HCT116 (cell line): Measurements from ENCODE around the gene MISP. TPM values are rescaled to one million over a fixed set of nuclear protein-coding genes. Genes with fewer than 3 reads are reported as not detected.

Experiments used
- ATAC-seq: fragments of 200-7000 bp; cut with Tn5 transposase; 2 replicates; pipeline ENCODE4 v1.9.1; 2020; ENCODE audit warnings: mild to moderate bottlenecking, moderate library complexity
- BruUV-seq: library from RNA; stranded (reverse); fragments of 400-500 nt; replicated peaks from 2 replicates; lab custom pipeline; 2021; lab: Mats Ljungman, UMichigan
- CTCF ChIA-PET: fragments of 300-600 bp; sonication (Branson Sonifier 250); formaldehyde crosslinking; loops from one replicate; lab custom pipeline; 2021; ENCODE audit warnings: antibody characterized with exemption; lab: Charles Lee
- POLR2A ChIA-PET: fragments of 300-600, 350-600 bp; sonication (Branson Sonifier 250); formaldehyde crosslinking; loops from one replicate; lab custom pipeline; 2021; ENCODE audit warnings: antibody characterized with exemption; lab: Charles Lee
- RAD21 ChIA-PET, 2 experiments: fragments of 300-600 bp; sonication (Branson Sonifier 250); formaldehyde crosslinking; loops; one replicate each; lab custom pipeline; 2023; ENCODE audit warnings: low total read pairs in 2 of 2; ENCODE audit not compliant: uncharacterized antibody in 2 of 2, unreplicated experiment in 2 of 2, low non-redundant PET in 1 of 2; lab: Charles Lee
- DNase-seq: peaks from one replicate; pipeline ENCODE4 v3.0.0-alpha.2; 2010; ENCODE audit warnings: low read depth, low spot score
- H2AFZ ChIP-seq: fragments of 200-600 bp; shearing (Covaris generic), sonication (generic); 2 replicates; pipeline ENCODE4 v1.6.1; 2017; ENCODE audit warnings: low read depth, mixed run types, mixed read lengths, antibody characterized with exemption, low read length; ENCODE audit not compliant: poor library complexity, severe bottlenecking
- H3K27ac ChIP-seq: 2 replicates; pipeline ENCODE4 v1.5.1; 2012; ENCODE audit warnings: low read depth, low read length
- H3K27me3 ChIP-seq: fragments of 200-600 bp; sonication (generic); 2 replicates; pipeline ENCODE4 v1.6.1; 2016; ENCODE audit warnings: mixed run types, low read length, mixed read lengths; ENCODE audit not compliant: insufficient read depth
- H3K36me3 ChIP-seq, 2 experiments: fragments of 200-500 bp in 1 of 2; fragments of 200-600 bp in 1 of 2; sonication (Bioruptor generic) in 1 of 2; sonication (generic) in 1 of 2; 2 replicates each; pipeline versions ENCODE4 v1.5.1 to v1.6.1; 2014 to 2016; ENCODE audit warnings: low read length in 2 of 2, inconsistent platforms in 1 of 2, mixed read lengths in 1 of 2, mixed run types in 1 of 2; ENCODE audit not compliant: insufficient read depth in 2 of 2, control insufficient read depth in 1 of 2
- H3K4me1 ChIP-seq, 2 experiments: fragments of 200-600 bp in 1 of 2; sonication (generic) in 1 of 2; 2 replicates each; pipeline versions ENCODE4 v1.5.1 to v1.6.1; 2012 to 2017; ENCODE audit warnings: low read length in 2 of 2, inconsistent platforms in 1 of 2, mild to moderate bottlenecking in 1 of 2, mixed read lengths in 1 of 2, mixed run types in 1 of 2, moderate library complexity in 1 of 2; ENCODE audit not compliant: insufficient read depth in 2 of 2, control insufficient read depth in 1 of 2
- H3K4me2 ChIP-seq: fragments of 200-600 bp; sonication (generic); 2 replicates; pipeline ENCODE4 v1.6.1; 2017; ENCODE audit warnings: mixed run types, low read length, mixed read lengths
- H3K4me3 ChIP-seq, 2 experiments: fragments of 200-600 bp in 1 of 2; sonication (generic) in 1 of 2; replicated peaks in 1 of 2; 2 replicates each; pipeline ENCODE4 v1.5.1; 2011 to 2016; ENCODE audit warnings: low read length in 2 of 2, control low read depth in 1 of 2, low read depth in 1 of 2, mild to moderate bottlenecking in 1 of 2, mixed read lengths in 1 of 2, mixed run types in 1 of 2
- H3K79me2 ChIP-seq: fragments of 200-600 bp; sonication (generic); 2 replicates; pipeline ENCODE4 v1.6.1; 2017; ENCODE audit warnings: mild to moderate bottlenecking, mixed run types, low read length, moderate library complexity, mixed read lengths; ENCODE audit not compliant: insufficient read depth
- H3K9ac ChIP-seq: fragments of 200-600 bp; sonication (generic); 2 replicates; pipeline ENCODE4 v1.6.1; 2016; ENCODE audit warnings: low read length, mixed read lengths
- H3K9me2 ChIP-seq: fragments of 200-600 bp; sonication (generic), shearing (Covaris generic); 2 replicates; pipeline ENCODE4 v1.6.1; 2017; ENCODE audit warnings: mixed run types, mild to moderate bottlenecking, moderate library complexity; ENCODE audit not compliant: insufficient read depth
- H3K9me3 ChIP-seq, 2 experiments: fragments of 200-500 bp in 1 of 2; fragments of 200-600 bp in 1 of 2; sonication (Bioruptor generic) in 1 of 2; sonication (generic) in 1 of 2; 2 replicates each; pipeline ENCODE4 v1.6.1; 2014 to 2017; ENCODE audit warnings: low read length in 2 of 2, mixed read lengths in 2 of 2, inconsistent platforms in 1 of 2, low read depth in 1 of 2, mild to moderate bottlenecking in 1 of 2, mixed run types in 1 of 2, moderate library complexity in 1 of 2; ENCODE audit not compliant: control insufficient read depth in 1 of 2, insufficient read depth in 1 of 2
- H4K20me1 ChIP-seq: fragments of 200-600 bp; sonication (generic), shearing (Covaris generic); 2 replicates; pipeline ENCODE4 v1.6.1; 2017; ENCODE audit warnings: mixed run types, mild to moderate bottlenecking, moderate library complexity; ENCODE audit not compliant: insufficient read depth
- CBX3 ChIP-seq: IDR thresholded peaks from 2 replicates; pipeline ENCODE4 v1.6.1; 2012; ENCODE audit warnings: low read depth
- CEBPB ChIP-seq: IDR thresholded peaks from 2 replicates; pipeline ENCODE4 v1.6.1; 2012; ENCODE audit warnings: low read depth
- EZH2phosphoT487 ChIP-seq: fragments of 200-600 bp; IDR thresholded peaks from 2 replicates; pipeline ENCODE4 v1.6.1; 2018; ENCODE audit warnings: antibody characterized with exemption, borderline replicate concordance
- POLR2A ChIP-seq: IDR thresholded peaks from 2 replicates; pipeline ENCODE4 v1.7.0; 2011; ENCODE audit warnings: borderline replicate concordance; ENCODE audit not compliant: insufficient read depth, insufficient read length; ENCODE audit errors: extremely low read depth
- YY1 ChIP-seq: IDR thresholded peaks from 2 replicates; pipeline ENCODE4 v1.6.1; 2011; ENCODE audit warnings: low read length, low read depth, moderate library complexity, mild to moderate bottlenecking; ENCODE audit not compliant: insufficient replicate concordance; ENCODE audit errors: extremely low read depth
- intact Hi-C: fragments of 100-400 bp; cut with micrococcal nuclease; formaldehyde crosslinking; loops from 2 replicates; pipeline ENCODE4 v1.10.0; 2022
- total RNA-seq: library from RNA; stranded (reverse); gene quantifications from one replicate; pipeline ENCODE4 v1.2.1, GENCODE V29; 2021; ENCODE audit not compliant: unreplicated experiment
- TF ChIP-seq, protein P1 (sequence below): IDR thresholded peaks from 2 replicates; pipeline ENCODE4 v1.6.1; 2012; ENCODE audit warnings: low read depth
- TF ChIP-seq, protein P2 (sequence below): IDR thresholded peaks from 2 replicates; pipeline ENCODE4 v1.6.1; 2012

The MISP gene
- total RNA-seq, 1 experiment from 2014 or later: 38.2 TPM

GRCh38 chr19:763181-763580 is 12.3 kb downstream of the MISP start:
- no peaks in the 10 kb centered on the region; the same call in 1 of the 2 replicates for H3K79me2 ChIP-seq
- H3K9me2 ChIP-seq: no peaks in the 10 kb centered on the region
- H3K9me3 ChIP-seq: peaks cover 0 to 4% of the 10 kb centered on the region in 2 experiments; a peak in 1 of 4 replicates
- H3K4me3 ChIP-seq: no peak overlapping the region
- no peak overlapping the region for H3K4me2 ChIP-seq
- ChIA-PET POLR2A (no interaction called here), RAD21 (interaction anchor here in 1 of 2 experiments (0.6 kb wide), 1 partner anchor 10 kb away, joined by 4 read pairs; no protein-coding TSS in a partner anchor), CTCF (no interaction called here)
- H3K36me3 ChIP-seq: peaks cover 5 to 33% of the 10 kb centered on the region in 2 experiments
- H3K27me3 ChIP-seq: no peaks in the 10 kb centered on the region
- ATAC-seq (no peak), DNase-seq (no peak)
- H3K27ac ChIP-seq: no peak overlapping the region
- no peak overlapping the region for H2AFZ ChIP-seq
- TF ChIP-seq, protein P1, sequence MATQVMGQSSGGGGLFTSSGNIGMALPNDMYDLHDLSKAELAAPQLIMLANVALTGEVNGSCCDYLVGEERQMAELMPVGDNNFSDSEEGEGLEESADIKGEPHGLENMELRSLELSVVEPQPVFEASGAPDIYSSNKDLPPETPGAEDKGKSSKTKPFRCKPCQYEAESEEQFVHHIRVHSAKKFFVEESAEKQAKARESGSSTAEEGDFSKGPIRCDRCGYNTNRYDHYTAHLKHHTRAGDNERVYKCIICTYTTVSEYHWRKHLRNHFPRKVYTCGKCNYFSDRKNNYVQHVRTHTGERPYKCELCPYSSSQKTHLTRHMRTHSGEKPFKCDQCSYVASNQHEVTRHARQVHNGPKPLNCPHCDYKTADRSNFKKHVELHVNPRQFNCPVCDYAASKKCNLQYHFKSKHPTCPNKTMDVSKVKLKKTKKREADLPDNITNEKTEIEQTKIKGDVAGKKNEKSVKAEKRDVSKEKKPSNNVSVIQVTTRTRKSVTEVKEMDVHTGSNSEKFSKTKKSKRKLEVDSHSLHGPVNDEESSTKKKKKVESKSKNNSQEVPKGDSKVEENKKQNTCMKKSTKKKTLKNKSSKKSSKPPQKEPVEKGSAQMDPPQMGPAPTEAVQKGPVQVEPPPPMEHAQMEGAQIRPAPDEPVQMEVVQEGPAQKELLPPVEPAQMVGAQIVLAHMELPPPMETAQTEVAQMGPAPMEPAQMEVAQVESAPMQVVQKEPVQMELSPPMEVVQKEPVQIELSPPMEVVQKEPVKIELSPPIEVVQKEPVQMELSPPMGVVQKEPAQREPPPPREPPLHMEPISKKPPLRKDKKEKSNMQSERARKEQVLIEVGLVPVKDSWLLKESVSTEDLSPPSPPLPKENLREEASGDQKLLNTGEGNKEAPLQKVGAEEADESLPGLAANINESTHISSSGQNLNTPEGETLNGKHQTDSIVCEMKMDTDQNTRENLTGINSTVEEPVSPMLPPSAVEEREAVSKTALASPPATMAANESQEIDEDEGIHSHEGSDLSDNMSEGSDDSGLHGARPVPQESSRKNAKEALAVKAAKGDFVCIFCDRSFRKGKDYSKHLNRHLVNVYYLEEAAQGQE: no peak
- no peak for TF ChIP-seq CEBPB
- TF ChIP-seq EZH2phosphoT487: no peak
- no peak for TF ChIP-seq CBX3
- no peak for TF ChIP-seq YY1
- TF ChIP-seq, protein P2, sequence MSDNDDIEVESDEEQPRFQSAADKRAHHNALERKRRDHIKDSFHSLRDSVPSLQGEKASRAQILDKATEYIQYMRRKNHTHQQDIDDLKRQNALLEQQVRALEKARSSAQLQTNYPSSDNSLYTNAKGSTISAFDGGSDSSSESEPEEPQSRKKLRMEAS: no peak
- TF ChIP-seq POLR2A: no peak
- H4K20me1 ChIP-seq: no peaks in the 10 kb centered on the region
- intact Hi-C loops: no loop called here
- BruUV-seq: no TSS peak
- H3K4me1 ChIP-seq: no peaks in the 10 kb centered on the region
- H3K9ac ChIP-seq: no peak overlapping the region
